Stimulated activated CD8-positive, alpha-beta memory T cell treated with anti-CD3 and anti-CD28 coated beads, Interleukin-15, amount 100 ng/mL, for 4 hours (primary cell): ENCODE measurements around the gene ZNF432.

Experiments used
- DNase-seq, 2 donors: peaks; one replicate each; pipeline ENCODE4 v3.0.0-alpha.2; 2020; ENCODE audit warnings: low read depth in 2 of 2

The ZNF432 gene

DNA sequence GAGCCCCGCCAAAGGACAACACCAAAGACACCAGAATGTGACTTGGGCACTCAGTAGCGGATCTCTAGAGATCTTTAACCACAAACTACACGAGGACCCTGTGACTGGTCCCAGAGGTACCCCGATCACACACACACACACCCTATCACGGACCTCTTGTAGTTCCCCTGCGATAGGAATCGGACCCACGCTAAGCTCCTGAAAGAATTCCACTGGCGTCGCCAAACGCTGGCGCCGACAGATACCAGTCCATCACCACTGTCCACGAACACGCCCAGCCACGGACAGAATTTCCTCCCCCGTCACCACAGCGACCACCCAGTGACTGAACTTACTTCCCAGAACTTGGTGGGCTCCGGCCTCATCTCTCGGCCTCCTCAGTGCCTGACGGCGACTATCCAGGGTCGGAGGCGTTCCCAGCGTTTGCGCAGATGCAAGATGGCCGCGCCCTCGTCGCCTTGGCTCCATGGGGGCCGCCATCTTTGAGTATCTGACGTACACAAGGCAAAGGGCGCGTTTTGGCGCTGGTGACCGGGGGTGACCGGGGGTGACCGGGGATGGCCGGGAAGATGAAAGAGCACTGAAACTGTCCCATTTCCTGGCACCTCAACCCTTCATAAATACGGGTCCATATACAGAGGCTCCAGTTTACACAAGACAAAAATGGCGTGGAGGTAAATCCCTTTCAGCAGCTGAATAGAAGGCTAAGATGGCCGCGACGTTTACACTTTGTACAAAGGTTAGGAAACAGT lies 40.7 kb downstream of the ZNF432 start, which contains the start of gene ZNF615:
TSS of gene ZNF615 (minus strand) at position 406 of the 752 bp plus-strand sequence. CDS start 4,500 bp downstream, outside the sequence.
- peak; percentile 73 to 74 for DNase-seq

DNA sequence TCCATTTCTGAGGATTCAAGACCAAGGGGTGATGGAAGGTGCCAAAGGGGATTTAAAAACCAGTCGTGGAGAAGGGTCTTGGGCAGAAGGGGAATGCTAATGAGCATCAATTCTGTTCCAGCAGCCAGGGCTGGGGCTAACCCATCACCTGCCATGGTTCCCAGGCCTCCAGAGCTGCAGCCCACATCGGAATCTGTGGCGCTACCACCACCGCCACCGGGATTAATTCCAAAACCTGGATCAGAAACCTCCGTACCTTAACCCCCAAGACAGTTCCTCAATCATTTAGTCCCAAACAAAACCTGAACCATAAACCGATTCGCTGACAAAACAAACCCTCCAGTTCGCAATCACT lies 41.2 kb downstream of the ZNF432 start:
- DNase-seq = no peak

DNA sequence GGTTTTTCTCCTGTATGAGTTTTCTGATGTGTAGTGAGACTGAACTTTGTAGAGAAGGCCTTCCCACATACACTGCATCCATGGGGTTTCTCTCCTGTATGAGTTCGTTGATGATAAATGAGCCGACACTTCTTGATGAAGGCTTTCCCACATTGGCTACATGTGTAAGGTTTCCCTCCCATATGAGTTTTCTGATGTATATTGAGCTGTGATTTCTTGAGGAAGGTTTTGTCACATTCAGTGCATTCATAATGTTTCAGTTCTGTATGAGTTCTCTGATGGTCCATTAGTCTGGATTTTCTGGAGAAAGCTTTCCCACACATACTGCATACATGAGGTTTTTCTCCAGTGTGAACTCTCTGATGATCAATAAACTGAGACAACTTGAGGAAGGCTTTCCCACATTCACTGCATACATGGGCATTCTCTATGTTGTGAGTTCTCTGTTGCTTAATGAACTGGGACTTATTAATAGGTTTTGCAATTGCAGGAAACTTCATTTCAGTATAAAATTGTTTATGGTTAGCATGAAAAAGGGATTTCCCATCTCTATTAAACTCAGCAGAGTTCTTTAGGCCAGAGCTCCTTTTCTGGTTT lies 54.5 kb downstream of the ZNF432 start:
- no peak for DNase-seq

DNA sequence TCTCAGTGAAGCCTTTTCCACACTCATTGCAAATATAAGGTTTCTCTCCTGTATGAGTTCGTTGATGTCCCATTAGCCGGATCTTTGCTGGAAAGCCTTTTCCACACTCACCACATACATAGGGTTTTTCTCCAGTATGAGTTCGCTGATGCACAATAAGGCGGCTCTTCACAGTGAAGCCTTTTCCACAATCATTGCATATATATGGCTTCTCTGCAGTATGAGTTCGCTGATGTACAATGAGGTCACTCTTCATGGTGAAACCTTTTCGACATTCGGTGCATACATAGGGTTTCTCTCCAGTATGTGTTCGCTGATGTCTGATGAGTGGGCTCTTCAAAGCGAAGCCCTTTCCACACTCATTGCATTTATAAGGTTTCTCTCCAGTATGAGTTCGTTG lies 55.2 kb downstream of the ZNF432 start:
- DNase-seq = no peak

DNA sequence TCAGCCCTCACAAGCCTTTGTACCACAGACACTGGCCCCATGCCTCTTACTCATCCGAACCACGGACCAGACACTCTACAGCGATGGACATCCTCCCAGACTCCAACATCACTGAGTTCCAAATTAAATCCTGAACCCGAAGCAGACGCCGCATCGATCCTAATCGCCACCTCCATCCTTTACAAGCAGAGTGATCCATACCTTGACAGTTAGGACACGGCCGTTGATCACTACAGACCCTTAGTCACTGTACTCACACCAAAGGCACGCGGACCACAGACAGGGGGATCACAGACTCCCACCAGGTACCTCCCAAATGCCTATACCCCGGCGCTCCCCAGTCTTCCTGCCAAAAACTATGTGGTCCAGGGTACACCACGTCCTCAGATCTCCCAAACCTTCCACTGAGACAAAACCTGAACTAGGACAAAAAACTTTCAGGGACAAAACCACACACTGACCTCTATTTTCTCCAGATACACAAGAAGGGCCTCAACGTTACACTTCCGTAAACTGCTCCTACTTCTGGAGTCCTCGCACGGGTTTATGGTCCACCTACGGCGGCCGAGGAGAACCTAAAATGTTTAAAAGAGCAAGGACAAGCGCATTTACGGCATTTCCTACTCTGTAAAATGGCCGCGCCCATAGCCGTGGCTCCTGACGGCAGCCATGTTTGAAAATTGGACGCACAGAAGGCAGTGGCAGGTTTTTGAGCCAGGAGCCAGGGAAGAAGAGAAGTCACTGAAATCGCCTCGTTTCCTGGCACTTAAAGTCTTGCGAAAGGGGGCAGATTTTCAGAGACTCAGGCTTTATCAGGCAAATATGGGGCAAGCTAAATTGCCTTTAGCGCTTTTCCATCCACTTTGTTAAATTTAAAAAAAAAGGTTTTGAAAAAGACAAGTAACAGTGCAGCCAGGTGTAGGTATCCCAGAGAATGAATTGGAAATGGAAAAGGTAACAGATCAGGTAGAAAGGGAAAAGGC lies 62.0 kb downstream of the ZNF432 start, which contains the start of gene ZNF350:
TSS of gene ZNF350 (minus strand) at position 532 of the 983 bp plus-strand sequence. CDS start 12,480 bp downstream, outside the sequence.
- DNase-seq = peak; percentile 71 to 82

DNA sequence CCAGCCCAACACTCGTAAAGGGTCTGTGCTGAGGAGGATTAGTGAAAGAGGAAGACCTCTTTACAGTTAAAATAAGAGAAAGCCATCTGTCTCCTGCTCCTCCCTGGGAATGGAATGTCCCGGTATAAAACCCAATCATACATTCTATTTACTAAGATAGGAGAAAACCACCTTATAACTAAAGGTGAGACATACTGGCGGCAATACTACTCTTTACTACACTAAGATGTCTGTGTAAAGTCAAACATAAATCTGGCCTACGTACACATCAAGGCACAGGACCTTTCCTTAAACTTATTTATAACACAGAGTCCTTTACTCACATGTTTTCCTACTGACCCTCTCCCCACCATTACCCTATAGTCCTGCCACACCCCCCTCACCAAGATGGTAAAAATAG lies 65.3 kb downstream of the ZNF432 start:
- no peak for DNase-seq
